Measurements from ENCODE around the gene SORD. TPM values are rescaled to one million over a fixed set of nuclear protein-coding genes. Genes with fewer than 3 reads are reported as not detected.
"Not testable (repeated sequence)": the region's sequence is repeated elsewhere in the genome, so short reads cannot be mapped to it uniquely, and the experiment has no call there.

SORD gene
- total RNA-seq (1 to 10 TPM; 3.5 to 7.7 (median 5.7) TPM), polyA plus RNA-seq (1 to 10 TPM; 2.7 to 8.9 (median 2.7) TPM)
- long read RNA-seq, donor 1, full-length matches to known transcripts, result 3 of 4 reads
- long read RNA-seq, donor 1, partial matches to known transcripts, result 0 of 4 reads
- long read RNA-seq, donor 1, other reads (novel, unspliced or antisense), result 1 of 4 reads
- long read RNA-seq, donor 2, full-length matches to known transcripts, result 12 of 16 reads
- long read RNA-seq, donor 2, partial matches to known transcripts, result 2 of 16 reads
- long read RNA-seq, donor 2, other reads (novel, unspliced or antisense), result 2 of 16 reads

- WGBS, 3 donors, result 0 to 2% (median 1%) methylated on average over 40 to 48 of the region's 48 CpGs
- Histone ChIP-seq H3K9me3 (no peaks in the 10 kb centered on the region), H3K4me1 (peaks cover 3% of the 10 kb centered on the region), H3K27ac (peak within 1 kb of the TSS; percentile 48), H3K4me3 (peak within 1 kb of the TSS; percentile 73), H3K27me3 (ENCODE audit: insufficient read depth in 3 of 3, low read length in 2 of 3) (no peaks in the 10 kb centered on the region), H3K36me3 (ENCODE audit: insufficient read depth in 1 of 2, low read depth in 1 of 2) (no peaks in the 10 kb centered on the region)
- intact Hi-C loops (cut with DNase I), result no loop called here
- DNase-seq, result peak; percentile 93 to 94
- TF ChIP-seq CTCF (IDR thresholded peaks at IDR 0.05), result no peak
- ATAC-seq, result peak; percentile 98 to 100 (median 100)
These were observed at the start of gene SORD for GRCh38 chr15:45022871-45023658. Gene SORD, plus strand, starts transcription at chr15:45023195. Its CDS starts 89 bp downstream, at chr15:45023284.

- not testable (repeated sequence) for H3K36me3 ChIP-seq (ENCODE audit: insufficient read depth in 1 of 2, low read depth in 1 of 2); H3K27me3 ChIP-seq (ENCODE audit: insufficient read depth in 3 of 3, low read length in 2 of 3)
- 93 to 95% (median 94%) methylated on average over 3 of the region's 3 CpGs for WGBS, 3 donors
These were observed 46.8 kb upstream of the SORD start for GRCh38 chr15:44976183-44976582.

GRCh38 chr15:44977781-44978180 is 45.2 kb upstream of the SORD start:
- H3K4me1 ChIP-seq; intact Hi-C loops (cut with DNase I); H3K9me3 ChIP-seq; H3K27ac ChIP-seq; ATAC-seq; H3K27me3 ChIP-seq (ENCODE audit: insufficient read depth in 3 of 3, low read length in 2 of 3); DNase-seq; H3K36me3 ChIP-seq (ENCODE audit: insufficient read depth in 1 of 2, low read depth in 1 of 2); H3K4me3 ChIP-seq: not testable (repeated sequence)
- 50 to 68% (median 59%) methylated on average over 2 of the region's 2 CpGs for WGBS, 3 donors

More at GRCh38 chr15:44976183-44976582, 46.8 kb upstream of the SORD start:
- DNase-seq; H3K27ac ChIP-seq; intact Hi-C loops (cut with DNase I); H3K4me3 ChIP-seq; H3K9me3 ChIP-seq; H3K4me1 ChIP-seq; ATAC-seq: not testable (repeated sequence)

GRCh38 chr15:44979617-44980339 is 43.2 kb upstream of the SORD start:
- intact Hi-C loops (cut with DNase I); H3K9me3 ChIP-seq; ATAC-seq; H3K27me3 ChIP-seq (ENCODE audit: insufficient read depth in 3 of 3, low read length in 2 of 3); DNase-seq; H3K4me1 ChIP-seq; H3K36me3 ChIP-seq (ENCODE audit: insufficient read depth in 1 of 2, low read depth in 1 of 2); H3K4me3 ChIP-seq; H3K27ac ChIP-seq: not testable (repeated sequence)
- WGBS, 3 donors, result 78 to 88% (median 79%) methylated on average over 2 of the region's 2 CpGs

GRCh38 chr15:44984144-44984543 is 38.9 kb upstream of the SORD start:
- 92 to 96% (median 93%) methylated on average over 1 of the region's 1 CpG for WGBS, 3 donors

GRCh38 chr15:44986346-44987055 is 36.5 kb upstream of the SORD start:
- ATAC-seq; H3K27me3 ChIP-seq (ENCODE audit: insufficient read depth in 3 of 3, low read length in 2 of 3): not testable (repeated sequence)

More at GRCh38 chr15:44984144-44984543, 38.9 kb upstream of the SORD start:
- ATAC-seq; intact Hi-C loops (cut with DNase I); H3K27ac ChIP-seq; H3K4me3 ChIP-seq; DNase-seq; H3K27me3 ChIP-seq (ENCODE audit: insufficient read depth in 3 of 3, low read length in 2 of 3); H3K9me3 ChIP-seq; H3K4me1 ChIP-seq; H3K36me3 ChIP-seq (ENCODE audit: insufficient read depth in 1 of 2, low read depth in 1 of 2): not testable (repeated sequence)

GRCh38 chr15:44987711-44988110 is 35.3 kb upstream of the SORD start:
- H3K4me1 ChIP-seq; H3K27ac ChIP-seq; ATAC-seq; H3K9me3 ChIP-seq; DNase-seq; H3K4me3 ChIP-seq; intact Hi-C loops (cut with DNase I); H3K27me3 ChIP-seq (ENCODE audit: insufficient read depth in 3 of 3, low read length in 2 of 3); H3K36me3 ChIP-seq (ENCODE audit: insufficient read depth in 1 of 2, low read depth in 1 of 2): not testable (repeated sequence)
- 71 to 88% (median 85%) methylated on average over 1 of the region's 1 CpG for WGBS, 3 donors

More at GRCh38 chr15:44986346-44987055, 36.5 kb upstream of the SORD start:
- intact Hi-C loops (cut with DNase I); H3K27ac ChIP-seq; H3K36me3 ChIP-seq (ENCODE audit: insufficient read depth in 1 of 2, low read depth in 1 of 2); H3K4me1 ChIP-seq; H3K9me3 ChIP-seq; DNase-seq; H3K4me3 ChIP-seq: not testable (repeated sequence)
- WGBS, 3 donors, result 73 to 82% (median 74%) methylated on average over 4 of the region's 4 CpGs

GRCh38 chr15:44988184-44988869 is 34.7 kb upstream of the SORD start:
- H3K4me1 ChIP-seq; intact Hi-C loops (cut with DNase I); DNase-seq; H3K27me3 ChIP-seq (ENCODE audit: insufficient read depth in 3 of 3, low read length in 2 of 3); H3K27ac ChIP-seq; H3K9me3 ChIP-seq; H3K36me3 ChIP-seq (ENCODE audit: insufficient read depth in 1 of 2, low read depth in 1 of 2); ATAC-seq; H3K4me3 ChIP-seq: not testable (repeated sequence)
- WGBS, 3 donors, result 72 to 82% (median 73%) methylated on average over 1 of the region's 3 CpGs

- 75 to 96% (median 87%) methylated on average over 4 of the region's 5 CpGs for WGBS, 3 donors
- H3K4me3 ChIP-seq; H3K27me3 ChIP-seq (ENCODE audit: insufficient read depth in 3 of 3, low read length in 2 of 3); H3K27ac ChIP-seq; DNase-seq; H3K9me3 ChIP-seq; intact Hi-C loops (cut with DNase I); H3K36me3 ChIP-seq (ENCODE audit: insufficient read depth in 1 of 2, low read depth in 1 of 2); H3K4me1 ChIP-seq; ATAC-seq: not testable (repeated sequence)
These were observed 34.1 kb upstream of the SORD start for GRCh38 chr15:44988870-44989219.

All from psoas muscle (tissue), 8 donors.